Vagina (tissue), 2 donors: ENCODE measurements around the gene IMPA2. TPM values are rescaled to one million over a fixed set of nuclear protein-coding genes. Genes with fewer than 3 reads are reported as not detected.

Experiments used
- DNase-seq, 2 donors: peaks; one replicate each; pipeline ENCODE4 v3.0.0-alpha.2; 2017; ENCODE audit errors: extremely low spot score in 2 of 2
- H3K27ac ChIP-seq: fragments of 200-600 bp; sonication (generic); one replicate; pipeline ENCODE4 v1.5.1; 2019
- H3K27me3 ChIP-seq: fragments of 200-600 bp; sonication (generic); one replicate; pipeline ENCODE4 v1.5.1; 2019
- H3K36me3 ChIP-seq, 2 donors: fragments of 200-600 bp; sonication (generic); one replicate each; pipeline ENCODE4 v1.5.1; 2017 to 2019
- H3K4me1 ChIP-seq: fragments of 200-600 bp; sonication (generic); one replicate; pipeline ENCODE4 v1.5.1; 2019
- H3K4me3 ChIP-seq, 2 donors: fragments of 200-600 bp; sonication (generic); 1 replicate in 1 of 2; 2 replicates in 1 of 2; pipeline ENCODE4 v1.5.1; 2016 to 2019
- H3K9me3 ChIP-seq: fragments of 200-600 bp; sonication (generic); one replicate; pipeline ENCODE4 v1.5.1; 2019
- CTCF ChIP-seq, 3 experiments: fragments of 450-650 bp in 2 of 3; fragments of 200-600 bp in 1 of 3; sonication (generic) in 1 of 3; IDR thresholded peaks; one replicate each; pipeline ENCODE4 v1.5.1; 2017 to 2019; ENCODE audit warnings: antibody characterized with exemption in 3 of 3, mild to moderate bottlenecking in 2 of 3, moderate library complexity in 2 of 3
- POLR2A ChIP-seq, 2 donors: fragments of 450-650 bp; IDR thresholded peaks; one replicate each; pipeline ENCODE4 v1.6.1; 2017; ENCODE audit warnings: antibody characterized with exemption in 2 of 2, mild to moderate bottlenecking in 2 of 2, moderate library complexity in 2 of 2
- POLR2AphosphoS5 ChIP-seq, 2 donors: sonication (generic); formaldehyde crosslinking; IDR thresholded peaks; one replicate each; pipeline ENCODE4 v1.9.0; 2017; ENCODE audit warnings: antibody characterized with exemption in 2 of 2, mild to moderate bottlenecking in 2 of 2, low read depth in 1 of 2; ENCODE audit not compliant: insufficient read depth in 1 of 2
- intact Hi-C: fragments of 100-400 bp; cut with DNase I; formaldehyde crosslinking; loops from one replicate; pipeline ENCODE4 v1.15.1; 2023
- total RNA-seq: library from RNA; depleted of rRNA; stranded (reverse); fragments of >200 nt; gene quantifications from one replicate; pipeline ENCODE4 v1.2.3, GENCODE V29; 2016

The IMPA2 gene
- total RNA-seq, 1 donor from 2014 or later = 128 TPM

GRCh38 chr18:12043811-12044210 lies 62.5 kb downstream of the IMPA2 start:
- H3K27me3 ChIP-seq = no peaks in the 10 kb centered on the region
- H3K36me3 ChIP-seq = no peaks in the 10 kb centered on the region
- intact Hi-C loops = no loop called here
- no peak overlapping the region for H3K27ac ChIP-seq
- no peaks in the 10 kb centered on the region for H3K4me1 ChIP-seq
- TF ChIP-seq POLR2AphosphoS5 (IDR thresholded peaks at IDR 0.05; ENCODE audit: insufficient read depth in 1 of 2, low read depth in 1 of 2) (no peak), POLR2A (IDR thresholded peaks at IDR 0.05) (no peak), CTCF (IDR thresholded peaks at IDR 0.05) (no peak)
- DNase-seq = no peak
- H3K9me3 ChIP-seq = no peaks in the 10 kb centered on the region
- H3K4me3 ChIP-seq = no peak overlapping the region

- H3K4me3 ChIP-seq = no peak overlapping the region
- TF ChIP-seq POLR2AphosphoS5 (IDR thresholded peaks at IDR 0.05; ENCODE audit: insufficient read depth in 1 of 2, low read depth in 1 of 2) = no peak
- TF ChIP-seq CTCF (IDR thresholded peaks at IDR 0.05) = no peak
- no peaks in the 10 kb centered on the region for H3K36me3 ChIP-seq
- no peaks in the 10 kb centered on the region for H3K9me3 ChIP-seq
- no peak overlapping the region for H3K27ac ChIP-seq
- H3K4me1 ChIP-seq = no peaks in the 10 kb centered on the region
- H3K27me3 ChIP-seq = no peaks in the 10 kb centered on the region
- intact Hi-C loops = no loop called here
- DNase-seq = no peak
These were observed 63.3 kb downstream of the IMPA2 start for GRCh38 chr18:12044591-12044990.

GRCh38 chr18:12046046-12046750 lies 64.9 kb downstream of the IMPA2 start:
- Histone ChIP-seq H3K4me1 (no peaks in the 10 kb centered on the region), H3K36me3 (no peaks in the 10 kb centered on the region), H3K4me3 (no peak overlapping the region), H3K9me3 (no peaks in the 10 kb centered on the region), H3K27ac (no peak overlapping the region), H3K27me3 (no peaks in the 10 kb centered on the region)
- intact Hi-C loops = no loop called here
- TF ChIP-seq POLR2AphosphoS5 (IDR thresholded peaks at IDR 0.05; ENCODE audit: insufficient read depth in 1 of 2, low read depth in 1 of 2) (no peak), POLR2A (IDR thresholded peaks at IDR 0.05) (no peak), CTCF (IDR thresholded peaks at IDR 0.05) (no peak)
- DNase-seq = no peak

GRCh38 chr18:12046751-12047335 lies 65.5 kb downstream of the IMPA2 start:
- H3K4me1 ChIP-seq = no peaks in the 10 kb centered on the region
- H3K4me3 ChIP-seq = no peak overlapping the region
- DNase-seq = no peak
- TF ChIP-seq POLR2A (IDR thresholded peaks at IDR 0.05) (no peak), CTCF (IDR thresholded peaks at IDR 0.05) (no peak), POLR2AphosphoS5 (IDR thresholded peaks at IDR 0.05; ENCODE audit: insufficient read depth in 1 of 2, low read depth in 1 of 2) (no peak)
- intact Hi-C loops = no loop called here
- H3K36me3 ChIP-seq = no peaks in the 10 kb centered on the region
- no peaks in the 10 kb centered on the region for H3K27me3 ChIP-seq
- no peaks in the 10 kb centered on the region for H3K9me3 ChIP-seq
- H3K27ac ChIP-seq = no peak overlapping the region
